A673 (cell line): ENCODE data around the gene JARID2. TPM values are rescaled to one million over a fixed set of nuclear protein-coding genes. Genes with fewer than 3 reads are reported as not detected.

ENCODE experiments used
- BruUV-seq: library from RNA; stranded (reverse); fragments of 400-500 nt; replicated peaks from 2 replicates; lab custom pipeline; 2021; lab: Mats Ljungman, UMichigan
- CTCF ChIA-PET: fragments of 300-600 bp; sonication (Branson Sonifier 250); formaldehyde crosslinking; loops from one replicate; lab custom pipeline; 2022; ENCODE audit warnings: antibody characterized with exemption; lab: Charles Lee
- POLR2A ChIA-PET: fragments of 300-600 bp; sonication (Branson Sonifier 250); formaldehyde crosslinking; loops from one replicate; lab custom pipeline; 2022; ENCODE audit warnings: antibody characterized with exemption; ENCODE audit not compliant: low non-redundant PET; lab: Charles Lee
- DNase-seq: peaks from one replicate; pipeline ENCODE4 v3.0.0-alpha.2; 2015; ENCODE audit warnings: low spot score
- H3K27ac ChIP-seq: fragments of 200-600 bp; sonication (generic); 2 replicates; pipeline ENCODE4 v1.5.1; 2016; ENCODE audit warnings: mixed run types, low read depth, mild to moderate bottlenecking, mixed read lengths, antibody characterized with exemption, low read length; ENCODE audit not compliant: poor library complexity, severe bottlenecking
- H3K27me3 ChIP-seq: fragments of 200-600 bp; sonication (generic); replicated peaks from 2 replicates; pipeline ENCODE4 v1.6.1; 2017; ENCODE audit warnings: mixed run types, low read depth, mild to moderate bottlenecking, mixed read lengths, antibody characterized with exemption, low read length; ENCODE audit not compliant: insufficient read depth, poor library complexity
- H3K36me3 ChIP-seq: fragments of 200-600 bp; sonication (generic); 2 replicates; pipeline ENCODE4 v1.6.1; 2016; ENCODE audit warnings: mixed run types, mild to moderate bottlenecking, mixed read lengths, antibody characterized with exemption, low read length; ENCODE audit not compliant: insufficient read depth, poor library complexity, severe bottlenecking
- H3K4me1 ChIP-seq: fragments of 200-600 bp; sonication (generic); 2 replicates; pipeline ENCODE4 v1.6.1; 2017; ENCODE audit warnings: mixed run types, mild to moderate bottlenecking, mixed read lengths, antibody characterized with exemption, low read length; ENCODE audit not compliant: insufficient read depth, poor library complexity, severe bottlenecking
- H3K4me3 ChIP-seq: fragments of 200-600 bp; sonication (generic); 2 replicates; pipeline ENCODE4 v1.5.1; 2016; ENCODE audit warnings: low read depth, mixed run types, mild to moderate bottlenecking, mixed read lengths, low read length; ENCODE audit not compliant: poor library complexity, severe bottlenecking
- H3K9me3 ChIP-seq: fragments of 200-600 bp; sonication (generic); 2 replicates; pipeline ENCODE4 v1.6.1; 2016; ENCODE audit warnings: mixed run types, low read depth, mild to moderate bottlenecking, mixed read lengths, antibody characterized with exemption, low read length; ENCODE audit not compliant: poor library complexity, severe bottlenecking
- CTCF ChIP-seq: fragments of 300-800, 200-600 bp; sonication (generic); conservative IDR thresholded peaks from 2 replicates; pipeline ENCODE4 v1.5.1; 2017; ENCODE audit warnings: low read depth, mild to moderate bottlenecking, antibody characterized with exemption, low read length, moderate library complexity, mixed read lengths
- EZH2 ChIP-seq: fragments of 200-600 bp; sonication (generic); IDR thresholded peaks from 2 replicates; pipeline ENCODE4 v1.6.1; 2017; ENCODE audit warnings: borderline replicate concordance, low read depth, mild to moderate bottlenecking, mixed read lengths, antibody characterized with exemption, low read length; ENCODE audit not compliant: poor library complexity, severe bottlenecking
- intact Hi-C: fragments of 100-400 bp; cut with micrococcal nuclease; formaldehyde crosslinking; loops from one replicate; pipeline ENCODE4 v1.10.0; 2022; ENCODE audit not compliant: unreplicated experiment
- total RNA-seq: library from RNA; stranded (reverse); gene quantifications from 2 replicates; pipeline ENCODE4 v1.2.3, GENCODE V29; 2021

Gene JARID2
- total RNA-seq, 1 experiment from 2014 or later = 29.4 TPM

- H3K9me3 ChIP-seq = no peaks in the 10 kb centered on the region
- TF ChIP-seq EZH2 (no peak), CTCF (no peak)
- intact Hi-C loops = no loop called here
- ChIA-PET POLR2A (no interaction called here), CTCF (no interaction called here)
- no peak overlapping the region for H3K4me3 ChIP-seq
- H3K27me3 ChIP-seq = no peaks in the 10 kb centered on the region
- no TSS peak for BruUV-seq
- DNase-seq = no peak
- H3K36me3 ChIP-seq = peaks cover 7% of the 10 kb centered on the region
- H3K27ac ChIP-seq = no peak overlapping the region
- H3K4me1 ChIP-seq = peaks cover 12% of the 10 kb centered on the region
These were observed 219.3 kb downstream of the JARID2 start for GRCh38 chr6:15465212-15465611.

GRCh38 chr6:15470746-15471145, 224.9 kb downstream of the JARID2 start:
- DNase-seq = no peak
- Histone ChIP-seq H3K36me3 (peaks cover 15% of the 10 kb centered on the region), H3K4me1 (peaks cover 7% of the 10 kb centered on the region), H3K27me3 (no peaks in the 10 kb centered on the region), H3K4me3 (no peak overlapping the region), H3K27ac (no peak overlapping the region), H3K9me3 (no peaks in the 10 kb centered on the region)
- ChIA-PET POLR2A (no interaction called here), CTCF (no interaction called here)
- intact Hi-C loops = no loop called here
- BruUV-seq = no TSS peak
- TF ChIP-seq EZH2 = no peak
- no peak for TF ChIP-seq CTCF

- BruUV-seq = no TSS peak
- POLR2A ChIA-PET = no interaction called here
- DNase-seq = no peak
- no peak overlapping the region for H3K4me3 ChIP-seq
- CTCF ChIA-PET = no interaction called here
- TF ChIP-seq EZH2 = no peak
- no peak for TF ChIP-seq CTCF
- no peak overlapping the region for H3K27ac ChIP-seq
- H3K36me3 ChIP-seq = peaks cover 15% of the 10 kb centered on the region
- no peaks in the 10 kb centered on the region for H3K27me3 ChIP-seq
- H3K4me1 ChIP-seq = peaks cover 26% of the 10 kb centered on the region
- no peaks in the 10 kb centered on the region for H3K9me3 ChIP-seq
- intact Hi-C loops = no loop called here
These were observed 226.8 kb downstream of the JARID2 start for GRCh38 chr6:15472621-15473020.
